A549 (cell line): ENCODE results near the gene PITPNM3. TPM values are rescaled to one million over a fixed set of nuclear protein-coding genes. Genes with fewer than 3 reads are reported as not detected.

ENCODE experiments used
- ATAC-seq, 2 experiments: fragments of 200-7000 bp in 1 of 2; fragments of >200 bp in 1 of 2; cut with Nextera tagmentation in 1 of 2; cut with Tn5 transposase in 1 of 2; 3 replicates each; pipeline versions ENCODE4 v1.8.0 to v1.9.1; 2018 to 2020; ENCODE audit warnings: mild to moderate bottlenecking in 1 of 2, moderate library complexity in 1 of 2
- CTCF ChIA-PET: fragments of 300-600 bp; sonication (Branson Sonifier 250); formaldehyde crosslinking; extraction: SDS; loops from one replicate; lab custom pipeline; 2021; ENCODE audit warnings: antibody characterized with exemption, inconsistent platforms; lab: Yijun Ruan, JAX
- POLR2A ChIA-PET: fragments of 350-600 bp; formaldehyde crosslinking; extraction: SDS; loops from one replicate; lab custom pipeline; 2021; ENCODE audit warnings: antibody characterized with exemption, inconsistent platforms; lab: Yijun Ruan, JAX
- DNase-seq, 2 experiments: peaks; one replicate each; pipeline versions ENCODE4 v3.0.0 to v3.0.0-alpha.2; 2011 to 2016; ENCODE audit warnings: low read depth in 1 of 2, low spot score in 1 of 2
- FAIRE-seq: peaks from 2 replicates; lab custom pipeline; 2011; peaks lifted over from hg19 to GRCh38; lab: Jason Lieb, UNC
- H3K27ac ChIP-seq, 2 experiments: fragments of >200 bp; sonication (Bioruptor Twin); formaldehyde crosslinking; 3 replicates each; pipeline ENCODE4 v1.5.1; 2016 to 2017
- H3K4me1 ChIP-seq: fragments of >200 bp; sonication (Bioruptor Twin); formaldehyde crosslinking; 3 replicates; pipeline ENCODE4 v1.6.1; 2016
- H3K4me2 ChIP-seq: fragments of >200 bp; sonication (Bioruptor Twin); formaldehyde crosslinking; 3 replicates; pipeline ENCODE4 v1.6.1; 2016
- H3K4me3 ChIP-seq: fragments of >200 bp; sonication (Bioruptor Twin); formaldehyde crosslinking; 3 replicates; pipeline ENCODE4 v1.5.1; 2016
- H3K9me3 ChIP-seq: fragments of >200 bp; sonication (Bioruptor Twin); formaldehyde crosslinking; 3 replicates; pipeline ENCODE4 v1.6.1; 2016
- CBX2 ChIP-seq: fragments of 200-600 bp; sonication (generic); IDR thresholded peaks from 2 replicates; pipeline ENCODE4 v1.6.1; 2016; ENCODE audit warnings: low read depth, mild to moderate bottlenecking, borderline replicate concordance
- CBX8 ChIP-seq: fragments of 200-600 bp; sonication (generic); IDR thresholded peaks from 2 replicates; pipeline ENCODE4 v1.6.1; 2016
- CEBPB ChIP-seq, 2 experiments: fragments of >200 bp in 1 of 2; sonication (Bioruptor Twin) in 1 of 2; formaldehyde crosslinking in 1 of 2; IDR thresholded peaks; 2 replicates each; pipeline ENCODE4 v1.6.1; 2012 to 2016
- CHD2 ChIP-seq: fragments of 150-350 bp; IDR thresholded peaks from 2 replicates; pipeline ENCODE4 v1.6.1; 2014; ENCODE audit warnings: low read length; ENCODE audit not compliant: partially characterized antibody
- CHD4 ChIP-seq: fragments of 200-600 bp; sonication (generic); IDR thresholded peaks from 2 replicates; pipeline ENCODE4 v1.6.1; 2016; ENCODE audit warnings: antibody characterized with exemption, mild to moderate bottlenecking, borderline replicate concordance
- FOSL2 ChIP-seq, 2 experiments: fragments of 450-650 bp in 1 of 2; fragments of >200 bp in 1 of 2; sonication (Bioruptor Twin) in 1 of 2; formaldehyde crosslinking; IDR thresholded peaks; 2 replicates each; pipeline versions ENCODE4 v1.5.0 to v1.6.1; 2016 to 2020; ENCODE audit warnings: mild to moderate bottlenecking in 1 of 2, moderate library complexity in 1 of 2
- JUN ChIP-seq, 2 experiments: fragments of >200 bp; sonication (Bioruptor Twin); formaldehyde crosslinking; IDR thresholded peaks; 2 replicates in 1 of 2; 3 replicates in 1 of 2; pipeline ENCODE4 v1.6.1; 2016 to 2017
- JUNB ChIP-seq: fragments of >200 bp; sonication (Bioruptor Twin); formaldehyde crosslinking; IDR thresholded peaks from 2 replicates; pipeline ENCODE4 v1.6.1; 2016
- KDM5A ChIP-seq: fragments of 200-600 bp; sonication (generic); IDR thresholded peaks from 2 replicates; pipeline ENCODE4 v1.6.1; 2016; ENCODE audit warnings: antibody characterized with exemption, mild to moderate bottlenecking
- NPAS2 ChIP-seq: fragments of 250-450 bp; sonication (Bioruptor Pico); IDR thresholded peaks from 2 replicates; pipeline ENCODE4 v1.8.0; 2022; ENCODE audit warnings: mild to moderate bottlenecking, moderate library complexity, borderline replicate concordance
- NR3C1 ChIP-seq: fragments of >200 bp; sonication (Bioruptor Twin); formaldehyde crosslinking; IDR thresholded peaks from 3 replicates; pipeline ENCODE4 v1.6.1; 2017
- POLR2AphosphoS2 ChIP-seq: conservative IDR thresholded peaks from 2 replicates; pipeline ENCODE4 v1.6.1; 2012; ENCODE audit warnings: low read length, improper control_type of control experiment, inconsistent platforms
- RAD21 ChIP-seq, 2 experiments: fragments of >200 bp in 1 of 2; sonication (Bioruptor Twin) in 1 of 2; formaldehyde crosslinking in 1 of 2; IDR thresholded peaks in 1 of 2; conservative IDR thresholded peaks in 1 of 2; 2 replicates in 1 of 2; 3 replicates in 1 of 2; pipeline ENCODE4 v1.6.1; 2012 to 2018; ENCODE audit warnings: inconsistent platforms in 1 of 2
- RARB ChIP-seq: fragments of 250-450 bp; sonication (Bioruptor Pico); IDR thresholded peaks from 2 replicates; pipeline ENCODE4 v1.8.0; 2021; ENCODE audit warnings: mild to moderate bottlenecking, moderate library complexity
- TP53 ChIP-seq: fragments of 250-450 bp; sonication (Bioruptor Pico); IDR thresholded peaks from 2 replicates; pipeline ENCODE4 v1.5.0; 2021; ENCODE audit warnings: mild to moderate bottlenecking, moderate library complexity
- WGBS: methylation state at CpG from one replicate; pipeline ENCODE4 v1.1.6; 2017; ENCODE audit errors: missing lambda C conversion rate; 5-methylcytosine and 5-hydroxymethylcytosine counted together
- polyA plus RNA-seq, 4 experiments: library from polyadenylated mRNA; depleted of rRNA in 3 of 4; stranded (reverse); fragments of >200 nt; fragmentation: RNase III in 1 of 4; extraction: RNeasy Plus Mini Kit Qiagen cat#74134 plus additional on column Dnase treatment in 1 of 4; gene quantifications; 2 replicates in 3 of 4; 3 replicates in 1 of 4; pipeline ENCODE4 v1.2.3, GENCODE V29; 2011 to 2017
- TF ChIP-seq, protein P1 (sequence below): fragments of 150-350 bp; IDR thresholded peaks from 2 replicates; pipeline ENCODE4 v1.6.1; 2014; ENCODE audit warnings: low read depth, mild to moderate bottlenecking, low read length
- TF ChIP-seq, protein P2 (sequence below): IDR thresholded peaks from 2 replicates; pipeline ENCODE4 v1.6.1; 2012
- TF ChIP-seq, protein P3 (sequence below): fragments of >200 bp; sonication (Bioruptor Twin); formaldehyde crosslinking; IDR thresholded peaks from 2 replicates; pipeline ENCODE4 v1.6.1; 2016
- TF ChIP-seq, protein P4 (sequence below): IDR thresholded peaks from 2 replicates; pipeline ENCODE4 v1.6.1; 2012
- TF ChIP-seq, protein P5 (sequence below): fragments of 200-600 bp; sonication (generic); IDR thresholded peaks from 2 replicates; pipeline ENCODE4 v1.6.1; 2016; ENCODE audit warnings: antibody characterized with exemption, mild to moderate bottlenecking, moderate library complexity

Gene PITPNM3
- polyA plus RNA-seq, 2 of the 4 experiments (the other 2 are of a cell fraction) = 0.80 to 2.2 TPM

DNA sequence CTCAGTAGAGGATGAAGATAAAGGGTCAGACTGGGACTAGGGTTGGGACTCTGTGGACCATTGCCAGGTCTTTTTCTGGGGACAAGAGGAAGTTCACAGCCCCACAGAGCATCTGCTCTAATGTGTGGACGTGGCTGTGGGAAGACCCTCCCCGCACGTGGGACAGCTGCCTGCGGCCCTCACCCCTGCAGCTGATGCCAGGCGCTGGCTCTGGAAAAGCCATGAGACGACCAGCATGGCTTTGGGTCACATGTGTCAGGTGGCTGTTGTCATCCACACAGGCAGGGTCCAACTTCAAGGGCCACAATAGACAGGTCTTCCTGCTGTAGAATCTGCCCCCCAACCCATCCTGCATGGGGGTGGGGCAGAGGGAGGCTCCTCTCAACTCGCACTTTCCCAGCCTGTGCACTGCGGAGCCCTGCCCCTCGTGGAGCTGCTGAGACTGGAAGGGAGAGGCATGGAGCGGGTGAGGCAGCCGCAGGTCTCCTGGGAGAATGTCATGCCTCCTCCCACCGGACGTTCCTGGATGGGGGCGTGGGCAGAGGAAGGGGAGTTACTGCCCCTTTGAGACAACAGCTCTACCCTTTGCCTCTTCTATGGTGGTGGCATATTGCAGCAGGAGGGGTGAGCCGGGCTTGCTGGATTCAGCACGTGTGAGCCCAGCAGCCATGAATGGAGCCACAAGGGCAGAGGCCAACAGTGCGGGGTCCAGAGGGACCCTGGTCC lies 58.7 kb downstream of the PITPNM3 start:
- TF ChIP-seq CBX8 = no peak
- TF ChIP-seq, protein P1, sequence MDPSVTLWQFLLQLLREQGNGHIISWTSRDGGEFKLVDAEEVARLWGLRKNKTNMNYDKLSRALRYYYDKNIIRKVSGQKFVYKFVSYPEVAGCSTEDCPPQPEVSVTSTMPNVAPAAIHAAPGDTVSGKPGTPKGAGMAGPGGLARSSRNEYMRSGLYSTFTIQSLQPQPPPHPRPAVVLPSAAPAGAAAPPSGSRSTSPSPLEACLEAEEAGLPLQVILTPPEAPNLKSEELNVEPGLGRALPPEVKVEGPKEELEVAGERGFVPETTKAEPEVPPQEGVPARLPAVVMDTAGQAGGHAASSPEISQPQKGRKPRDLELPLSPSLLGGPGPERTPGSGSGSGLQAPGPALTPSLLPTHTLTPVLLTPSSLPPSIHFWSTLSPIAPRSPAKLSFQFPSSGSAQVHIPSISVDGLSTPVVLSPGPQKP = no peak
- no peak for TF ChIP-seq POLR2AphosphoS2
- TF ChIP-seq NPAS2 (CRISPR knock-in tag) = no peak
- no peak for TF ChIP-seq CEBPB (IDR thresholded peaks at IDR 0.05)
- H3K9me3 ChIP-seq = no peaks in the 10 kb centered on the region
- POLR2A ChIA-PET = no interaction called here
- no peak for ATAC-seq
- 75% methylated on average over 14 of the region's 17 CpGs for WGBS
- H3K4me1 ChIP-seq = no peaks in the 10 kb centered on the region
- no peak overlapping the region for H3K4me3 ChIP-seq
- H3K27ac ChIP-seq = no peak overlapping the region
- no peak overlapping the region for H3K4me2 ChIP-seq
- CTCF ChIA-PET = interaction anchor here (0.7 to 4.0 kb wide), 5 partner anchors 24 to 151 kb away, joined by 3 to 22 read pairs (median 3); no protein-coding TSS in a partner anchor
- FAIRE-seq = no peak
- DNase-seq = no peak

DNA sequence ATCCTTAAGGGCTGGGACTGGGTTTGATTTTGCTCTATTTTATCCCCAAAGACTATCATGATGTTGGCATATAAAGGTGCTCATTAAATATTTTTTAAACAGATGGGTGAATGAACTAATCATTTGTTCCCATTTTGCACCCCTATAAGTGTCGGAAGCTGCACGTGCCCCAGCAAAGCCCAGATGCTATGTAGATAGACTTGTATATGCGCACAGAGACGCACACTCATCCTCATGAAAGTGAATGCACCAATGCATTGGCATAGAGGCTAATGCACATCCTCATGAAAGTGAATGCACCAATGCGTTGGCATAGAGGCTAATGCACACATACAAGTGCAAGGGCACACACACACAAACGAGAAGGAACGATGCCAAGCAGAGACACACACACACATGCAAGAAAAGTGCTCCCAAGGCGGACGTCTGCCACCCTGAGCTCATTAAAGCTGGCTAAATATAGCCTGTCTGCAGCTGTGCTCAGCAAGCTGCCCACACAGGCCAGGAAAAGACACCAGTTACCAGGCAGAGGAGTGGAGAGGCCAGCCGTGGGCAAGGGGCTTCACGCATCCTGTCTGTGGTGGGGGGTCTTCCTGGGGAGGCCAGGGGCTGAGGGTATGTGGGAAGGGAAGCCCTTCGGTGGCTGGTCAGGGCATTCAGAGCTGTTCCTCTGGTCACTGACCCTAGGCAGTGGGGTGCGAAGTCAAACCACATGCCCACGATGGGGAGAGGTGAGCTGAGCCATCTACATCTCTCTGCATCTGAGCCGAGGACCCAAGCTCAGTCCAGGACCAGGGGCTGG lies 59.5 kb downstream of the PITPNM3 start:
- 55% methylated on average over 14 of the region's 15 CpGs for WGBS

DNA sequence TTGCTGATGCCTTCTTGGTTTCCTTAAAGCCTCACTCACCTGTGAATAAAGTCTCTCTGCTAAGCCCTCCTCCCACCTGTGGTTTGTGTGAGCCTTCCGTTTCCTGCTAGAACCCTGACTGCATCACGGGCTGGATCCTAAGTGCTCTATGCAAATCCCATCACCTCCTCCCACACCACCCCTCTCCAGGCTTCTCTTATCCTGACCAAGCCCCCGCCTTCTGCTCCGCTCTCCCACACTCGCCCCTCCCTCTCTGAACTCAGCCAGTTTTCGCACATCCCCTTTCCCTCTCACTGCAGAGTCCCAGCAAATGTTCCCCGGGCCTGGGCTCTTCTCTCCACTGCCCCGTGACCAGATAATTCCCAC lies 60.3 kb downstream of the PITPNM3 start:
- TF ChIP-seq, protein P2, sequence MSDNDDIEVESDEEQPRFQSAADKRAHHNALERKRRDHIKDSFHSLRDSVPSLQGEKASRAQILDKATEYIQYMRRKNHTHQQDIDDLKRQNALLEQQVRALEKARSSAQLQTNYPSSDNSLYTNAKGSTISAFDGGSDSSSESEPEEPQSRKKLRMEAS = no peak
- TF ChIP-seq JUNB = no peak
- TF ChIP-seq, protein P1 = no peak
- no peak for TF ChIP-seq NPAS2 (CRISPR knock-in tag)
- TF ChIP-seq RARB (CRISPR knock-in tag) = no peak
- TF ChIP-seq, protein P3, sequence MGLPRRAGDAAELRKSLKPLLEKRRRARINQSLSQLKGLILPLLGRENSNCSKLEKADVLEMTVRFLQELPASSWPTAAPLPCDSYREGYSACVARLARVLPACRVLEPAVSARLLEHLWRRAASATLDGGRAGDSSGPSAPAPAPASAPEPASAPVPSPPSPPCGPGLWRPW = no peak
- TF ChIP-seq FOSL2 (IDR thresholded peaks at IDR 0.05) = no peak
- TF ChIP-seq FOSL2 (CRISPR knock-in tag; IDR thresholded peaks at IDR 0.05) = no peak
- no peak for TF ChIP-seq CEBPB (IDR thresholded peaks at IDR 0.05)
- no peak for TF ChIP-seq RAD21 (conservative IDR thresholded peaks at IDR 0.05 in 1 of 2, IDR thresholded peaks at IDR 0.05 in 1 of 2)
- TF ChIP-seq TP53 = no peak
- no peak for TF ChIP-seq KDM5A
- no peak for TF ChIP-seq CBX2
- no peak for TF ChIP-seq CHD2
- TF ChIP-seq NR3C1 = no peak
- TF ChIP-seq, protein P4, sequence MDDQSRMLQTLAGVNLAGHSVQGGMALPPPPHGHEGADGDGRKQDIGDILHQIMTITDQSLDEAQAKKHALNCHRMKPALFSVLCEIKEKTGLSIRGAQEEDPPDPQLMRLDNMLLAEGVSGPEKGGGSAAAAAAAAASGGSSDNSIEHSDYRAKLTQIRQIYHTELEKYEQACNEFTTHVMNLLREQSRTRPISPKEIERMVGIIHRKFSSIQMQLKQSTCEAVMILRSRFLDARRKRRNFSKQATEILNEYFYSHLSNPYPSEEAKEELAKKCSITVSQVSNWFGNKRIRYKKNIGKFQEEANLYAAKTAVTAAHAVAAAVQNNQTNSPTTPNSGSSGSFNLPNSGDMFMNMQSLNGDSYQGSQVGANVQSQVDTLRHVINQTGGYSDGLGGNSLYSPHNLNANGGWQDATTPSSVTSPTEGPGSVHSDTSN = no peak
- no peak for TF ChIP-seq CHD4
- no peak for TF ChIP-seq JUN (IDR thresholded peaks at IDR 0.05)
- H3K4me3 ChIP-seq = no peak overlapping the region
- no peaks in the 10 kb centered on the region for H3K4me1 ChIP-seq
- ChIA-PET POLR2A (no interaction called here), CTCF (interaction anchor here (0.8 to 1.6 kb wide), 5 partner anchors 24 to 104 kb away, joined by 3 to 10 read pairs (median 3); no protein-coding TSS in a partner anchor)
- no peak for FAIRE-seq
- no peak for DNase-seq
- WGBS = 60% methylated on average over 8 of the region's 8 CpGs
- H3K9me3 ChIP-seq = no peaks in the 10 kb centered on the region
- no peak; a peak in 1 of 6 replicates for ATAC-seq
- no peak overlapping the region for H3K4me2 ChIP-seq
- H3K27ac ChIP-seq = no peak overlapping the region

More for the DNA sequence above, 59.5 kb downstream of the PITPNM3 start:
- no peaks in the 10 kb centered on the region for H3K4me1 ChIP-seq
- FAIRE-seq (no peak), DNase-seq (no peak), ATAC-seq (no peak)
- no peak overlapping the region for H3K4me3 ChIP-seq
- no peak overlapping the region for H3K4me2 ChIP-seq
- TF ChIP-seq, protein P5, sequence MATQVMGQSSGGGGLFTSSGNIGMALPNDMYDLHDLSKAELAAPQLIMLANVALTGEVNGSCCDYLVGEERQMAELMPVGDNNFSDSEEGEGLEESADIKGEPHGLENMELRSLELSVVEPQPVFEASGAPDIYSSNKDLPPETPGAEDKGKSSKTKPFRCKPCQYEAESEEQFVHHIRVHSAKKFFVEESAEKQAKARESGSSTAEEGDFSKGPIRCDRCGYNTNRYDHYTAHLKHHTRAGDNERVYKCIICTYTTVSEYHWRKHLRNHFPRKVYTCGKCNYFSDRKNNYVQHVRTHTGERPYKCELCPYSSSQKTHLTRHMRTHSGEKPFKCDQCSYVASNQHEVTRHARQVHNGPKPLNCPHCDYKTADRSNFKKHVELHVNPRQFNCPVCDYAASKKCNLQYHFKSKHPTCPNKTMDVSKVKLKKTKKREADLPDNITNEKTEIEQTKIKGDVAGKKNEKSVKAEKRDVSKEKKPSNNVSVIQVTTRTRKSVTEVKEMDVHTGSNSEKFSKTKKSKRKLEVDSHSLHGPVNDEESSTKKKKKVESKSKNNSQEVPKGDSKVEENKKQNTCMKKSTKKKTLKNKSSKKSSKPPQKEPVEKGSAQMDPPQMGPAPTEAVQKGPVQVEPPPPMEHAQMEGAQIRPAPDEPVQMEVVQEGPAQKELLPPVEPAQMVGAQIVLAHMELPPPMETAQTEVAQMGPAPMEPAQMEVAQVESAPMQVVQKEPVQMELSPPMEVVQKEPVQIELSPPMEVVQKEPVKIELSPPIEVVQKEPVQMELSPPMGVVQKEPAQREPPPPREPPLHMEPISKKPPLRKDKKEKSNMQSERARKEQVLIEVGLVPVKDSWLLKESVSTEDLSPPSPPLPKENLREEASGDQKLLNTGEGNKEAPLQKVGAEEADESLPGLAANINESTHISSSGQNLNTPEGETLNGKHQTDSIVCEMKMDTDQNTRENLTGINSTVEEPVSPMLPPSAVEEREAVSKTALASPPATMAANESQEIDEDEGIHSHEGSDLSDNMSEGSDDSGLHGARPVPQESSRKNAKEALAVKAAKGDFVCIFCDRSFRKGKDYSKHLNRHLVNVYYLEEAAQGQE = no peak
- ChIA-PET POLR2A (no interaction called here), CTCF (interaction anchor here (0.7 to 4.0 kb wide), 6 partner anchors 23 to 245 kb away, joined by 3 to 22 read pairs (median 3); no protein-coding TSS in a partner anchor)
- H3K9me3 ChIP-seq = no peaks in the 10 kb centered on the region
- no peak overlapping the region for H3K27ac ChIP-seq
